ENCODE data around the gene ZNF568.

The ZNF568 gene

DNA sequence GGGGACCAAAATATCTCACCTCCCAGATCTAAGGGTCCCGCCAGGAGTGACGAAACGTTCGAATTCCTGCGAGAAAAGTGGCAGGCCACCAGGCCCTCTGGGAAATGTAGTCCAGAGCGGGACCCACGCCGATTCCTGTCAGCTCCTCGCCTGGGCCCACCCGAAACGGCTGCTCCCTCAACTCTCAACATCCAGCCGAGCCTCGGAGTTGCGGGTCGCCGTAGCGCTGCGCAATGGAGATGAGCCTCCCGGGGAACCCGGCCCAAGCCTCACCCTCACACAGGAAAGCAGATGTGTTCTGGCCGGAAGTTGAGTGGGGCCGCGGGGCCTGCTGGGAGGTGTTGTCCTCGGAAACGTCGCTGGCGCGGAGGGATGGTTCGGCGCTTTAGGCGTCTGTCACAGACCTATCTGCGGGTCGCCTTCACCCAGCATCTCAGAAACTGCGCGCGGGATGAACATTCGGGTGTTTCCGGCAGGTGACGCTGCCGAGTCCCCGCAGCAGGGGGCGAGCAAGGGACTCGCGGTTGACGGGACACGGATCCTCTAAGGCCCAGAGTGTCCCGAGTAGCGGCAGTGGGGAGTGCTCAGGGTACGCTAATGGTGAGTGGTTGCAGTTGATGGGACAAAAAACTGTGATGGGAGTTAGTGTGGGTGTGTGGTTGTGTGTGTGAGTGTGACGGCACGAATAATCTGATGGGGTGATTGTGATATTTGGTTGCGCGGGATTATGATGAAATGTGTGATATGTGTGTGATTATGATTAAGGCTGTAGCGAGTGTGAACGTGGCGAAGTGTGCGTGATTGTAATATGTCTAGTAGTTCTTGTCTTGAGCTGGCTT is at the start of gene ZNF568, which contains the start of gene ZNF829:
TSS of gene ZNF568 (plus strand) at position 341 of the 839 bp plus-strand sequence. CDS start 6,439 bp downstream, outside the sequence.
TSS of gene ZNF829 (minus strand) at position 300 of the 839 bp plus-strand sequence. CDS start 1,124 bp downstream, outside the sequence.
- DNase-seq, result peak; percentile 85

DNA sequence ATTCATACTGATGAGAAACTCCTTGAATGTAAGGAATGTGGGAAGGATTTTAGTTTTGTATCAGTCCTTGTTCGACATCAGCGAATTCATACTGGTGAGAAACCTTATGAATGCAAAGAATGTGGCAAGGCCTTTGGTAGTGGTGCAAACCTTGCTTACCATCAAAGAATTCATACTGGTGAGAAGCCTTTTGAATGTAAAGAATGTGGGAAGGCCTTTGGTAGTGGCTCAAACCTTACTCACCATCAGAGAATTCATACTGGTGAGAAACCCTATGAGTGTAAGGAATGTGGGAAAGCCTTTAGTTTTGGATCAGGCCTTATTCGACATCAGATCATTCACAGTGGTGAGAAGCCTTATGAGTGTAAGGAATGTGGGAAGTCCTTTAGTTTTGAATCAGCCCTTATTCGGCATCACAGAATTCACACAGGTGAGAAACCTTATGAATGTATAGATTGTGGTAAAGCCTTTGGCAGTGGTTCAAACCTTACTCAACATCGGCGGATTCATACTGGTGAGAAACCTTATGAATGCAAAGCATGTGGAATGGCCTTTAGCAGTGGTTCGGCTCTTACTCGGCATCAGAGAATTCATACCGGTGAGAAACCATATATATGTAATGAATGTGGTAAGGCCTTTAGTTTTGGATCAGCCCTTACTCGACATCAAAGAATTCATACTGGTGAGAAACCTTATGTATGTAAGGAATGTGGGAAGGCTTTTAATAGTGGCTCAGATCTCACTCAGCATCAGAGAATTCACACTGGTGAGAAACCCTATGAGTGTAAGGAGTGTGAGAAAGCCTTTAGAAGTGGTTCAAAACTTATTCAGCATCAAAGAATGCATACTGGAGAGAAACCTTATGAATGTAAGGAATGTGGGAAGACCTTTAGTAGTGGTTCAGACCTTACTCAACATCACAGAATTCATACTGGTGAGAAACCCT is 38.9 kb upstream of the ZNF568 start:
- no peak for DNase-seq

DNA sequence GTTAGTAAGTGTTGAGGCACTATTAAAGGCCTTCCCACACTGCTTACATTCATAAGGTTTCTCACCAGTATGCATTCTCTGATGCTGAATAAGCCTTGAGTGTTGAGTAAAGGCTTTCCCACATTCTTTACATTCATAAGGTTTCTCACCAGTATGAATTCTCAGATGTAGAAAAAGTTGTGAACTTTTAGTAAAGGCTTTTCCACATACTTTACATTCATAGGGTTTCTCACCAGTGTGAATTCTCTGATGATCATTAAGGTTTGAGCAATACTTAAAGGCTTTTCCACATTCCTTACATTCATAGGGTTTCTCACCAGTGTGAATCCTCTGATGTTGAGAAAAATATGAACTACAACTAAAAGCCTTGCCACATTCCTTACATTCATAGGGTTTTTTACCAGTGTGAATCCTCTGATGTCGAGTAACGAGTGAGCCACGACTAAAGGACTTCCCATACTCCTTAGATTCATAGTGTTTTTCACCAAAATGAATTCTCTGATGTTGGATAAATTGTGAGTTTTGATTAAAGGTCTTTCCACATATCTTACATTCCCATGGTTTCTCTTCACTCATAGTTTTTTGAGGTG is 24.3 kb upstream of the ZNF568 start:
- DNase-seq, result no peak

DNA sequence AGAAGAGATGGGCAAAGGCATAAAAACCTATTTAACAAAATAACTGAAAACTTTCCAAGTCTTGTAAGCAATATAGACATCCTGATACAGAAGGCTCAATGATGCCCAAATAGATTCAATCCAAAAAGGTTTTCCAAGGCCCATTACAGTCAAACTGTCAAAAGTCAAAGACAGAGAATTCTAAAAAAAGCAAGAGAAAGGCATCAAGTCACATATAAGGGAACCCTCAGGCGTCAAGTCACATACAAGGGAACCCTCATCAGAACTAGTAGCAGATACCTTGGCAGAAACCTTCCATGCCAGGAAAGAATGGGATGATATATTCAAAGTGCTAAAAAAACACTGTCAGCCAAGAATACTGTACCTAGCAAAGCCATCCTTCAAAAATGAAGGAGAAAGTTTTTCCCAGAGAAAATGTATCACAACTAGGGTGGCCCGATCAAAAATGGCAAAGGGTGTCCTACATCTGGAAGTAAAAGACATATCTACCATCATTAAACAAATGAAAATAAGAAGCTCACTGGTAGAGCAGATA is 21.2 kb upstream of the ZNF568 start:
- DNase-seq, result no peak

DNA sequence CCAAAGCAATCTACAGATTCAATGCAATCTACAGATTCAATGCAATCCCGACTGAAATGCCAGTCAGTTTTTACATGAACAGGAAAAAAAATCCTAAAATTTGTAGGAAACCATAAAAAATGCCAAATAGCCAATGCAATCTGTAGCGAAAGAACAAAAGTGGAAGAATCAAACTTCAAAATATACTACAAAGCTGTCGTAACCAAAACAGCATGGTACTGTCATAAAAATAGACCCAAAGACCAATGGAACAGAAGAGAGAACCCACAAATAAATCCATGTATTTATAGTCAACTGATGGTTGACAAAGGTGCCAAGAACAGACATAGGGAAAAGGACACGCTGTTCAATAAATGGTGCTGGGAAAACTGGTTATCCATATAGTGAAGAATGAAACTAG is 17.7 kb upstream of the ZNF568 start:
- no peak for DNase-seq

DNA sequence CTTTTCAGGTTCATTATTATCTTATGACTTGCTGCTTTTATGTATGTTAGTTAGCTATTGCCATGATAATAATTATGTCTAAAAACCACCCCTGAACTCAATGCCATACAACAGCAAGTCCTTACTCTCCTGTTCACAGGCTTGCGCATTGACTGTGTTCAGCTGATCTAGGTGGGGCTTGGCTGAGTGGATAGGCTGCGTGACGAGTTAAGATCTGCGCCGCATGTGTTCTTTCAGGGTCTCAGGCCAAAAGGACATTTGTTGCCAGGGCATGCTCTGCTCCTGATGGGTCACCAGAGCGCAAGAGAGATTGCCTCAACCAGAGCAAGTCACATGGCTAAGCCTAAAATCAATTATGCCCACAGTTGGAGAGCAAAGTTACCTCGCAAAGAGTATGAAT is 859 bp downstream of the ZNF568 start:
- DNase-seq, result peak; percentile 26

DNA sequence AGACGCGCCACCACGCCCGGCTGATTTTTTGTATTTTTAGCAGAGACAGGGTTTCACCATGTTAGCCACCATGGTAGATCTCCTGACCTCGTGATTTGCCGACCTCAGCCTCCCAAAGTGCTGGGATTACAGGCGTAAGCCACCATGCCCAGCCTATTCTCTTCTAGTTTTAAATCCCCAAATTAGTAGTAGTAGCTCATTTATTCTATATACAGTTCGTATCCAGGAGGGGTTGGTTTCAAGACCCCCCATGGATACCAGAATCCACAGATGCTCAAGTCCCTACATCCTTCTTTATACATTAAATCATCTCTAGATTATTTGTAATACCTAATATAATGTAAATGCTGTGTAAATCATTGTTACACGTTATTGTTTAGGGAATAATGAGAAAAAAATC is 2.0 kb downstream of the ZNF568 start:
- no peak for DNase-seq

DNA sequence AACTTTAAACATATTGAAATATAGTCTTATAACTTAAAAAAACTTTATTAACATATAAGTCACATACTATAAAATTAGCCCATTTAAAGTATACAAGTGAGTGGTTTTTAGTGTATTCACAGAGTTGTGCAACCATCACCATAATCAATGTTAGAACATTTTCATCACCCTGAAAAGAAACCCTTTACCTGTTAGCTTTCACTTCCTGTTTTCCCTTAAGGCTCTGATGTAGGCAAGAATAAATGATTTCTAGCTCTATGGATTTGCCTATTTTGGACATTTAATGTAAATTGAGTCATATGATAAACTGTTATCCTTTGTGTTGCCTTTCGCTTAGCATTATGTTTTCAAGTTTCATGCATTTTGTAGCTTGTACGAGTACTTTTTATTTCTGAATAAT is 15.6 kb downstream of the ZNF568 start:
- no peak for DNase-seq

DNA sequence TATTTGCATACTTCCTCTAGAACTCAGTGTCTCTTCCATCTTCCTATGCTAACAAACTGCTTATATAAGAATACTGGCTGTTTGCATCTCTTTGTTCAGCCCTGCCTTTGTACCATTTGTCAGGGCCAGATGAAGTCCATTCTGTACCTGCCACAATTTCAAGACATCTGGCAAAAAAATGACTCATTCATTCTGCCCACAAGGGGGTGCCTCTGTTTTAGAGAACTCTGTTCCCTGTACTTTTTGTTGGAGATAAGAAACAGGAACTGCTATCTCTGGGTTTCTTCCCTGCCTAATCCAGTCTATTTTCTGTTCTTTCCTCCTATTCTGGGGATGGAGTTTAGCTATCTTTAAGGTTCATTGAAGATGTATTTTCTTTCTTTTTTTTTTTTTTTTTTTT is 23.0 kb downstream of the ZNF568 start:
- DNase-seq, result no peak

DNA sequence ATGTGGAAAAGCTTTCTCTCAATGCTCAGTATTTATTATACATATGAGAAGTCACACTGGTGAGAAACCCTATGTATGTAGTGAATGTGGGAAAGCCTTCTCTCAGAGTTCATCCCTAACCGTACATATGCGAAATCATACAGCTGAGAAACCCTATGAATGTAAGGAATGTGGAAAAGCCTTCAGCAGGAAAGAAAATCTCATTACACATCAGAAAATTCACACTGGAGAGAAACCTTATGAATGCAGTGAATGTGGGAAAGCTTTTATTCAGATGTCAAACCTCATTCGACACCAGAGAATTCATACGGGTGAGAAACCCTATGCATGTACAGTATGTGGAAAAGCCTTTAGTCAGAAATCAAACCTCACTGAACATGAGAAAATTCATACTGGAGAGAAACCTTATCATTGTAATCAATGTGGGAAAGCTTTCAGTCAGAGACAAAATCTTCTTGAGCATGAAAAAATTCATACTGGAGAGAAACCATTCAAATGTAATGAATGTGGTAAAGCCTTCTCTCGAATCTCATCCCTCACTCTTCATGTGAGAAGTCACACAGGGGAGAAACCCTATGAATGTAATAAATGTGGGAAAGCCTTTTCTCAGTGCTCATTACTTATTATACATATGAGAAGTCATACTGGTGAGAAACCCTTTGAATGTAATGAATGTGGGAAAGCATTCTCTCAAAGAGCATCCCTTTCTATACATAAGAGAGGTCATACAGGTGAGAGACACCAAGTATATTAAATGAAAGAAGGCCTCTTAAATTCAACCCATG is 34.4 kb downstream of the ZNF568 start:
- no peak for DNase-seq

DNA sequence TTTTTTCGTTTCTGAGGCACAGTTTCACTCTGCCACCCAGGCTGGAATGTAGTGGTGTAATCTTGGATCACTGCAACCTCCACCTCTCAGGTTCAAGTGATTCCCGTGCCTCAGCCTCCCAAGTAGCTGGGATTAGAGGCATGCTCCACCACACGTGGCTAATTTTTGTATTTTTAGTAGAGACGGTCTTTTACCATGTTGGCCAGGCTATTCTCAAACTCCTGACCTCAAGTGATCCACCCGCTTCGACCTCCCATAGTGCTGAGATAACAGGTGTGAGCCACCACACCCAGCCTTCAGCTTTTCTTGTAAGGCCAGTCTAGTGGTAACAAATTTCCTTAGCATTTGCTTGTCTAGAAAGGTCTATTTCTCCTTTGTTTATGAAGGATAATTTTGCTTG is 46.2 kb downstream of the ZNF568 start:
- no peak for DNase-seq

DNA sequence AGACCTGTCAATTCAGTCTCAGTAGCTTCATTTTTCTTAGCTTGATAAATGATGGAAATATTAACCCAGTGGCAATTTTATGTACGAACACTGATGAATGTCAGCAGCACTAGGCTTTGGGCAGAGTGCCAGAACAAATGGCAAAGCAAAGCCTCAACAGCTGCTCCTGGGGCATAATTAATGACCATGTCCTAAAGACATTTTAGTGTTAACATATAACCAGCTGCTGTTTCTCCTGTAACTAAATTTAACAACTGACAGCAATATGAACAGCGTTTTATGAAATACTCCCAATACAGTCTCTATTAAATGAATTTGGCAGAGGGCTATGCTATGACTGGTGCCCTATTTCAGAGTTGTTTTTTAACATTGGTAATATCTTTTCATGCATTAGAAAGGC is 47.1 kb downstream of the ZNF568 start:
- DNase-seq, result no peak

DNA sequence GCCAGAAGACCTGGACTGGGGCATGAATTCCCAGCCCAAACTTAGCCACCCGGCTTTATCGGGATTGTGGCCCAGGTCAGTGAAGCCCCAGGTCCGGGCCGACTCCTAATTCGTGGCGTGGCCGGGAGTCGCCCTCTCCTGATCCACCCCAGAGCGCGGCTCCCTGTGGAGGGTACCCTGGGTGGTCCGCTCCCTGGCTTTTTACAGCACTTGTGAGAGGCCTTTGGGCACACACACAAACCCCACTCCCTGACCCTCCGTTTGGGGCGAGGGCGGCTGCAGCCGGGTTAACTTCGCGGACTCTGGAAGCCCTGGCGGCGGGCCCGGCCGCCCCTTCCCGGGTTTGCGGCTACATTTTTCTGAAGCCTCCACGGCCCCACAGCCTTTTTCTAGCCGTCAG is 56.4 kb downstream of the ZNF568 start:
- DNase-seq, result no peak

DNA sequence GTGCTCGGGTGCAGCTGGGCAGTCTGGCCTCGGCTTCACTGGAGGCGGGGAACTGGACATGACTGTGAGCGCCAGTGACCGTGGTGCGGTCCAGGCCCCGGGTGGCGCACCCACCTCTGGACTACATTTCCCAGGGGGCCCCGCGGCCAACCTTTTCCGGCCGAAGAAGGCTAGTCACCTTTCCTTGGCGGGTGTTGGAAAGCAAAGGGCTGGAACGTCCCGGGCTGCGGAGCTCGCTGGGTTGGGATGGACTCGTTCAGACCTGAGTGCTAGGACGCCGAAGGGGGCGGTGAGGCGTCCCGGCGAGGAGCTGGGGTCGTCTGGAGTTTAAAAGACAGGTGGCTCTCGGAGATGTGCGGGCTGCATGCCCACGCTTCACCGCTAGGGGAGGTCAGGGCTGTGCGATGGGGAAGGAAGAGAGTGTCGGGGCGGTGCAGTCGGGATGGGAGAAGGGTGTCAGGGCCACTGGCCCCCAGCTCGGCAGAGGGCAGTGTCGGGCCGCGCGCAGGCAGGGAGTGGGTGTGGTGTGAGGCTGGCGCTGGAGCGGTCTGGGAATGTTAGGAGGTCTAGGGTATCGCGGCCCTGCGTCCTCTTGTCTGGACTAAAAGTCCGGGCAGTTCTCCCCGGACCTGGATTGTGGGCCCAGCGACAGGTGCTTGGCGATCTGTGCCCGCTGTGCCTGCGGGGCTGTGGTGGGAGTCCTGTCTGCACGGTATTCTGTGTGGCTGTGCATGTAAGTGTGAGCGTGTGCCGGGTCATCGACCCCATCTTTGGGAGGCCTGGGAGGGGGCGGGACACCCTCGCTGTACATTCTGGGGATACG is 57.1 kb downstream of the ZNF568 start:
- DNase-seq, result peak; percentile 24

DNA sequence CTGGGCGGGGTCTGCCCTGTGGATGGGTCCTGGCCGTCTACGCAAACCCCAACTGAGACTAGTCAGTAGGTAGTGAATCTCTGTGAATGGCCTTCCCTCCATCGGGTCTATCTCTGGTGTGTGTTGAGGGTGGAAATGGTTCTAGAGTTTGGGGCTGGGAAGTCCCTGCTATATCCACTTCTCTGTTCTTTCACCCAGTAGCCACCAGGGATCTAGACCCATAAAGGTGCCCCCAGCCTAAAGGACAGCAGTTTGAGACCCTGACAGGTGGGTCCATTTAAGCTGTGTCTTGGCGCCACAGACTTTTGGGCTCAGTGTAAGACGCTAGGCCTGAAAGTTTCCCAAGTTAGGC is 57.7 kb downstream of the ZNF568 start:
- no peak for DNase-seq

DNA sequence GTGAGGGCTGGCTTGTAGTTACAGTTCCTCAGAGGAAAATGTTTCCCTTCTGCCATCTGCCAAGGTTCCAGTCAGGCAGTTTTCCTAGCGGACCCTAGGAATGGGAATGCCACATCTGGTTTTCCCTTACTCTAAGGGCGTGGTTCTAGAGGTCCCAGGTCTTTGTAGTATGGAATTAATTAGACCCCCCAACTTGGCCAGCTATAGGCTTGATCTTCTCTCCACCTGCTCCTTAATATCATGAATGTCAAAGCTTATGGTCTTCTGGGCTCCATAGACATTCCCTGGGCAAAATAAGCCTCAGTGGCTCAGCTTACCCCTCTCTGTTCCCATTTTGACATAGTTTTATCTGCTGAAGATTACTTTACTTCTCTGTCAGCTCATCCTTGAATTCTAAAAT is 70.0 kb downstream of the ZNF568 start:
- DNase-seq, result no peak

DNA sequence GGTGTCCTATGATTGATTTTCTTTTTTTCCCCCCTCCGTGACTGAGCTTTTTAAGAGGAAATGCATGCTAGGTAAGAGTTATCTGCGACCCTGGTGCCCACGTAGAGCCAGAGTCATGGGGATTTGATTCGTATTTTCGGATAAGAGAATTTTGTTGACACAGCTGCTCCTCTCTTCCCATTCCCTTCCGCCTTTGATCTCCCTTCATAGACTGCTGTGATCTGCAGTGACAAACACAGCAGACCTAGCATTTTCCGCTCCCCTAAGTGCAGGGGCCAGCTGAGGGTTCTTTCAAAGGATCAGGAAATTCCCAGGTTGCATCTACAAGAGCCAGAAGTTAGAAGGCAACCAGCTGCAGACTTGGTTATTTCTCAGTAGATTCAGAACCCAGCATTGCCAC is 70.5 kb downstream of the ZNF568 start:
- no peak for DNase-seq

DNA sequence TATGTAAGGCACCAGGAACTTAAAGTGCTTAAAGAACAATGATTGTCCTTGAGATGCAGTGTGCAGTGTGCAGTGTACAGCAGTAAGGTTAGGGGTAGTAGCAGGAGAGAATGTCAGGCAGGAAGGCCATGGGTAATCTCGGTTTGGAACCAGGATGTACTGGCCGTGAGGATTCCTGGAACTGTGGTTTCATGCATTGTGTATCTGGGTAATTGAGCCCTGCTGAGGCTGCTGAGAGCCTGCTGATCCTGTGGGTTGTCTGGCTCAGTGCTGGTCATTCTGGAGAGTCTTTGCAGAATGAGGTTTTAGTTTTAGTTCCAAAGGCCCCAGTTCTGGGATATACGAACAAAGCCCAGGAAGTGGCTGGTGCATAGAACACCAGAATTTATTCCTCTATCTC is 71.0 kb downstream of the ZNF568 start:
- no peak for DNase-seq

DNA sequence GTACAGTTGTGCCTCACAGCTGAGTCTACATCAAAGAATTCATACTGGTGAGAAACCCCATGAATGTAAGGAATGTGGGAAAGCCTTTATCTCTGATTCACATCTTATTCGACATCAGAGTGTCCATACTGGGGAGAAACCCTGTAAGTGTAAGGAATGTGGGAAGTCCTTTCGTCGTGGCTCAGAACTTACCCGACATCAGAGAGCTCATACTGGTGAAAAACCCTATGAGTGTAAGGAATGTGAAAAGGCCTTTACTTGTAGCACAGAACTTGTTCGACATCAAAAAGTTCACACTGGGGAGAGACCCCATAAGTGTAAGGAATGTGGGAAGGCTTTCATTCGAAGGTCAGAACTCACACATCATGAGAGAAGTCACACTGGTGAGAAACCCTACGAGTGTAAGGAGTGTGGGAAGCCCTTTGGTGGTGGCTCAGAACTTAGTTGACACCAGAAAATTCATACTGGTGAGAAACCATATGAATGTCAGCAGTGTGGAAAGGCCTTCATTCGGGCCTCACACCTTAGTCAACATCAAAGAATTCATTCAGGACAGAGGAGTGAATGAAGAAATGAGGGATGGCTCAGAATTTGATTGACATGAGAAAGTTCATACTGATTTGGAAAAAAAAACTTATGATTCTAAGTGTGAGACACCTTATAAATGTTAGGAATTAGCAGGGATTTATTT is 81.2 kb downstream of the ZNF568 start:
- no peak for DNase-seq

DNA sequence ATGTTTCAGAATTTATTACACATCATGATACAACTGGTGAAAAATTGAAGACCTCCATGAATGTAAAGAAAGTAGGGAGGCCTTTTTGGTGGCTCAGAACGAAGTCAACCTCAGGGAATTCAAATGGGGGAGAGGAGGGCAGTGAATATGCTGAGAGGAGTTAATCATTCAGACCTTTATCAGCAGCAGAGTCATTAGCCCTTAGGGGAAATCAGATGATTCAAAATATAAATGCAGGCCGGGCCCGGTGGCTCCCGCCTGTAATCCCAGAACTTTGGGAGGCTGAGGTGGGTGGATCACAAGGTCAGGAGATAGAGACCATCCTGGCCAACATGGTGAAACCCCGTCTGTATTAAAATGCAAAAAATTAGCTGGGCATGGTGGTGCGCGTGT is 81.7 kb downstream of the ZNF568 start:
- DNase-seq, result no peak

DNA sequence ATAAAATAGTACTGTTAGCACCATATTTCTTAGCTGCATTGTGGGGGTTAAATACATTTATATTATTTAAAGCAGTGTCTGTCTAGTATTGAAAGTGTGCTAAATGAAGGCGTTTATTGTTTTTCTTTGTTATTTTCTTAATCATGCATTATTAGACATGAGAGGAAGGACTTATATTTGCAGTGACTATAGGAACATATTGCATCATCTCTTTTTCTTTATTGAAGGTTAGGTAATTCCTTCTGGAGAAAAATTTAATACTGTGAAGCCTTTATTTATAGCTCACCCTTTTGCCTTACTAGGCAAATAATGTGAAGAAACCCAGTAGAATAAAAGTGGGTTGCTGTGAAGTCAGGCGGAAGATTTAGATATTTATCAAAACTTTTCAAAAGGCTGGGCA is 83.2 kb downstream of the ZNF568 start:
- no peak for DNase-seq
